ENCODE measurements around the gene SMURF2.
A peak's percentile ranks its signal among the peaks of the same experiment; 100 is the strongest.

- TF ChIP-seq CTCF (IDR thresholded peaks at IDR 0.05), result no peak
- peak in 1 of 2 donors; percentile 22 for TF ChIP-seq POLR2A (IDR thresholded peaks at IDR 0.05)
These were observed 155.3 kb downstream of the SMURF2 start, which contains the start of gene CEP95 for GRCh38 chr17:64506576-64507412.
